K562 (cell line): ENCODE results near the gene C1orf21. TPM values are rescaled to one million over a fixed set of nuclear protein-coding genes. Genes with fewer than 3 reads are reported as not detected.

Source experiments
- ATAC-seq: fragments of 200-7000 bp; cut with Tn5 transposase; 3 replicates; pipeline ENCODE4 v1.9.1; 2020; ENCODE audit warnings: moderate library complexity
- BruUV-seq: library from RNA; stranded (reverse); fragments of 400-500 nt; replicated peaks from 2 replicates; lab custom pipeline; 2021; lab: Mats Ljungman, UMichigan
- CTCF ChIA-PET: fragments of 300-600 bp; formaldehyde crosslinking; extraction: SDS; loops from one replicate; lab custom pipeline; 2021; ENCODE audit warnings: low intra/inter-chr PET ratio; lab: Yijun Ruan, JAX
- POLR2A ChIA-PET: fragments of 300-600, 350-650 bp; sonication (Branson Sonifier 250); formaldehyde crosslinking; extraction: SDS; loops from one replicate; lab custom pipeline; 2021; ENCODE audit warnings: antibody characterized with exemption, inconsistent platforms; lab: Yijun Ruan, JAX
- DNase-seq, 4 experiments: peaks; one replicate each; pipeline versions ENCODE4 v3.0.0 to v3.0.0-alpha.2; 2011 to 2018; ENCODE audit warnings: low spot score in 3 of 4, mixed read lengths in 3 of 4; ENCODE audit errors: extremely low read depth in 1 of 4
- FAIRE-seq: peaks from 2 replicates; lab custom pipeline; 2011; peaks lifted over from hg19 to GRCh38; lab: Jason Lieb, UNC
- H2AFZ ChIP-seq: 2 replicates; pipeline ENCODE4 v1.6.0; 2011; ENCODE audit warnings: low read depth, low read length, control low read depth, inconsistent platforms
- H3K27ac ChIP-seq: fragments of 200-600 bp; 3 replicates; pipeline ENCODE4 v1.8.0; 2011; ENCODE audit warnings: low read depth, mild to moderate bottlenecking, control low read depth, inconsistent platforms, low read length, moderate library complexity, mixed read lengths; ENCODE audit errors: extremely low read depth
- H3K27me3 ChIP-seq, 2 experiments: fragments of 300-600 bp in 1 of 2; 2 replicates in 1 of 2; 3 replicates in 1 of 2; pipeline versions ENCODE4 v1.6.0 to v1.8.0; 2011; ENCODE audit warnings: inconsistent platforms in 2 of 2, low read length in 2 of 2, mild to moderate bottlenecking in 1 of 2, mixed read lengths in 1 of 2, moderate library complexity in 1 of 2; ENCODE audit not compliant: control insufficient read depth in 2 of 2, insufficient read depth in 2 of 2
- H3K36me3 ChIP-seq: fragments of 300-600 bp; 3 replicates; pipeline ENCODE4 v1.8.0; 2011; ENCODE audit warnings: mild to moderate bottlenecking, low read length, inconsistent platforms; ENCODE audit not compliant: control insufficient read depth, insufficient read depth
- H3K4me1 ChIP-seq, 2 experiments: fragments of 200-600 bp in 1 of 2; replicated peaks in 1 of 2; 2 replicates in 1 of 2; 3 replicates in 1 of 2; pipeline versions ENCODE4 v1.5.1 to v1.8.0; 2011; ENCODE audit warnings: inconsistent platforms in 2 of 2, low read length in 2 of 2, mild to moderate bottlenecking in 1 of 2, mixed read lengths in 1 of 2, moderate library complexity in 1 of 2; ENCODE audit not compliant: control insufficient read depth in 2 of 2, insufficient read depth in 2 of 2
- H3K4me2 ChIP-seq: 2 replicates; pipeline ENCODE4 v1.6.1; 2011; ENCODE audit warnings: low read length, control low read depth, inconsistent platforms, mixed read lengths; ENCODE audit not compliant: insufficient read depth
- H3K4me3 ChIP-seq: fragments of 200-600 bp; sonication (generic), shearing (Covaris generic); 2 replicates; pipeline ENCODE4 v1.5.1; 2016; ENCODE audit warnings: control low read depth, inconsistent platforms
- H3K79me2 ChIP-seq: fragments of 200-600 bp; 3 replicates; pipeline ENCODE4 v1.8.0; 2011; ENCODE audit warnings: low read length, inconsistent platforms; ENCODE audit not compliant: control insufficient read depth, insufficient read depth
- H3K9ac ChIP-seq, 2 experiments: 2 replicates each; pipeline versions ENCODE4 v1.6.0 to v1.6.1; 2011; ENCODE audit warnings: low read depth in 2 of 2, low read length in 2 of 2, control low read depth in 1 of 2, inconsistent platforms in 1 of 2, mild to moderate bottlenecking in 1 of 2, mixed read lengths in 1 of 2; ENCODE audit not compliant: insufficient read depth in 1 of 2
- H3K9me1 ChIP-seq: one replicate; pipeline ENCODE4 v1.6.0; 2011; ENCODE audit warnings: inconsistent platforms, mild to moderate bottlenecking, low read length, moderate library complexity; ENCODE audit not compliant: control insufficient read depth, insufficient read depth
- H3K9me3 ChIP-seq: replicated peaks from 2 replicates; pipeline ENCODE4 v1.5.1; 2011; ENCODE audit warnings: low read depth, low read length, inconsistent platforms; ENCODE audit not compliant: control insufficient read depth, insufficient read depth
- H4K20me1 ChIP-seq: replicated peaks from 2 replicates; pipeline ENCODE4 v1.6.1; 2011; ENCODE audit warnings: low read length, inconsistent platforms, mixed read lengths; ENCODE audit not compliant: control insufficient read depth, insufficient read depth
- DDX20 ChIP-seq: fragments of 450-650 bp; IDR thresholded peaks from 2 replicates; pipeline ENCODE4 v1.6.1; 2016; ENCODE audit warnings: missing genetic modification characterization, low read depth, mild to moderate bottlenecking, missing compliant biosample characterization, moderate library complexity
- KDM2B ChIP-seq: fragments of 250-450 bp; sonication (Bioruptor Pico); IDR thresholded peaks from 2 replicates; pipeline ENCODE4 v1.8.0; 2021; ENCODE audit warnings: mild to moderate bottlenecking, moderate library complexity
- NCOR1 ChIP-seq: fragments of 450-650 bp; IDR thresholded peaks from 2 replicates; pipeline ENCODE4 v1.6.1; 2016; ENCODE audit warnings: mild to moderate bottlenecking, moderate library complexity
- PTRF ChIP-seq: fragments of 450-650 bp; IDR thresholded peaks from 2 replicates; pipeline ENCODE4 v1.6.1; 2016; ENCODE audit warnings: mild to moderate bottlenecking, missing genetic modification characterization, missing compliant biosample characterization
- SAFB ChIP-seq: fragments of 200-400 bp; formaldehyde crosslinking; IDR thresholded peaks from 2 replicates; pipeline ENCODE4 v1.6.1; 2017; ENCODE audit warnings: low read depth, low read length, borderline replicate concordance
- SP2 ChIP-seq: IDR thresholded peaks from 2 replicates; pipeline ENCODE4 v1.6.1; 2011; ENCODE audit warnings: mild to moderate bottlenecking, low read depth, low read length, moderate library complexity; ENCODE audit not compliant: poor library complexity, severe bottlenecking; ENCODE audit errors: extremely low read depth
- TEAD1 ChIP-seq, 2 experiments: fragments of 450-650 bp in 1 of 2; sonication (generic) in 1 of 2; formaldehyde crosslinking; IDR thresholded peaks; 2 replicates each; pipeline versions ENCODE4 v1.4.0 to v1.8.0; 2020 to 2022; ENCODE audit warnings: mild to moderate bottlenecking in 2 of 2, missing genetic modification reagents in 1 of 2
- WGBS: fragments of 100-300 bp; shearing (Covaris generic); methylation state at CpG from one replicate; pipeline ENCODE4 v1.1.6; 2016; ENCODE audit warnings: low coverage, mixed read lengths; ENCODE audit not compliant: insufficient coverage; ENCODE audit errors: missing lambda C conversion rate; 5-methylcytosine and 5-hydroxymethylcytosine counted together
- in situ Hi-C: fragments of 300-500 bp; cut with MboI; formaldehyde crosslinking; loops from 4 replicates; pipeline ENCODE4 v1.15.0; 2018; ENCODE audit warnings: inconsistent platforms, mixed read lengths
- intact Hi-C: fragments of 100-400 bp; cut with micrococcal nuclease; formaldehyde crosslinking; loops from 2 replicates; pipeline ENCODE4 v1.14.2; 2022
- polyA plus RNA-seq, 8 experiments: library from polyadenylated mRNA; depleted of rRNA in 4 of 8; stranded (reverse) in 5 of 8; unstranded in 3 of 8; fragments of >200 nt; fragmentation: Nextera tagmentation in 2 of 8; fragmentation: Illumina TruSeq in 1 of 8; extraction: Ambion mirVana in 2 of 8; extraction: Trizol in 1 of 8; gene quantifications; 2 replicates each; pipeline versions ENCODE4 v1.2.1 to v1.2.3, GENCODE V29; 2011 to 2014; ENCODE audit warnings: inconsistent platforms in 1 of 8, missing spikeins in 1 of 8
- total RNA-seq, 7 experiments: library from RNA; depleted of rRNA in 6 of 7; stranded (reverse); fragments of >200 nt in 6 of 7; fragmentation: Illumina TruSeq in 2 of 7; extraction: Trizol in 2 of 7; gene quantifications; 2 replicates each; pipeline versions ENCODE4 v1.2.1 to v1.2.3, GENCODE V29; 2011 to 2021; ENCODE audit warnings: low replicate concordance in 1 of 7
- TF ChIP-seq, protein P1 (sequence below): fragments of 450-650 bp; formaldehyde crosslinking; IDR thresholded peaks from 2 replicates; pipeline ENCODE4 v1.4.0; 2022; ENCODE audit warnings: missing genetic modification characterization
- TF ChIP-seq, protein P2 (sequence below): fragments of 450-650 bp; IDR thresholded peaks from 2 replicates; pipeline ENCODE4 v1.6.1; 2016; ENCODE audit warnings: mild to moderate bottlenecking, moderate library complexity

The C1orf21 gene
- total and polyA plus RNA-seq, 9 of the 15 experiments (the other 6 are each of a cell fraction or from before 2014, with no cell fraction given), result under 0.01 to 0.31 (median 0.07) TPM

DNA sequence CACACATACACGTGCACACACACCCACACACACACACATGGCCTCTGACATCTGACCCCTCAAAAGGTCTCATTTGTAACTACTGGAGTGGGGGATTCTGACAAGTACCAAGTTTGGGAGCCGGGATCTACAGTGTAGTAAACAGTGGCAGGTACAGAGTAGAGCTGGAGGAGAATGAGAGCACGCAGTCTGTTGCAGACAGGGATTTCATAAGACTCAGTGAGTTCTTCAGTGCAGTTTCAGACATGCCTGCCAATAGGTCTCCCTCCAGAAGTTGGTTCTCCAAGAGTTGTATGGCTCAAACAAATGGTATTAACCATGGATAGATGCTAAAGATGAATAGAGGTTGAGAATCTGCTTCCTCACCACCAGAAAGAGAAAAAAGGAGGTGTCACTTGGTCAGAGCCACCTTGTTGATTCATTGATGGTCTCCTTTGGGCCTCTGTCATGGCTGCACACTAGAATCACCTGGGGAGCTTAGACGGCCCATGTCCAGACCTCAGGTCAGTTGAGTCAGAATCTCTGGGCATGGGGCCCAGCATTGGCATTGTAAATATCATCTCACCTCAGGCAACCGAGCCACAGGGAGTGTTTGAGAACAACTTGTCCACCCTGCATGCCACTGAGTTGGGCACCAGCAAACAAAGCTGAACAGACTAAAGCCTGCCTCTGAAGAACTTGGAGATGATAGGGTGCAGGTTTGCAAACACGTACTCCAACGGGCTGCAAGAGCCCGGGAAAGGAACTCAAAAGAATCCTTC lies 245.8 kb downstream of the C1orf21 start:
- no peak for FAIRE-seq
- Histone ChIP-seq H3K4me2 (no peak overlapping the region), H3K27me3 (peaks cover 11 to 42% of the 10 kb centered on the region in 2 experiments), H3K4me1 (no peaks in the 10 kb centered on the region), H4K20me1 (no peaks in the 10 kb centered on the region), H3K9ac (no peak overlapping the region)
- under 1% methylated on average over 8 of the region's 8 CpGs for WGBS
- CTCF ChIA-PET, result no interaction called here
- TF ChIP-seq, protein P1, sequence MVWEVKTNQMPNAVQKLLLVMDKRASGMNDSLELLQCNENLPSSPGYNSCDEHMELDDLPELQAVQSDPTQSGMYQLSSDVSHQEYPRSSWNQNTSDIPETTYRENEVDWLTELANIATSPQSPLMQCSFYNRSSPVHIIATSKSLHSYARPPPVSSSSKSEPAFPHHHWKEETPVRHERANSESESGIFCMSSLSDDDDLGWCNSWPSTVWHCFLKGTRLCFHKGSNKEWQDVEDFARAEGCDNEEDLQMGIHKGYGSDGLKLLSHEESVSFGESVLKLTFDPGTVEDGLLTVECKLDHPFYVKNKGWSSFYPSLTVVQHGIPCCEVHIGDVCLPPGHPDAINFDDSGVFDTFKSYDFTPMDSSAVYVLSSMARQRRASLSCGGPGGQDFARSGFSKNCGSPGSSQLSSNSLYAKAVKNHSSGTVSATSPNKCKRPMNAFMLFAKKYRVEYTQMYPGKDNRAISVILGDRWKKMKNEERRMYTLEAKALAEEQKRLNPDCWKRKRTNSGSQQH (CRISPR knock-in tag), result no peak
- TF ChIP-seq SAFB (no peak), PTRF (tag) (no peak), SP2 (no peak), TEAD1 (CRISPR knock-in tag; IDR thresholded peaks at IDR 0.05) (no peak), NCOR1 (no peak), DDX20 (tag) (no peak), KDM2B (no peak)
- TF ChIP-seq, protein P2, sequence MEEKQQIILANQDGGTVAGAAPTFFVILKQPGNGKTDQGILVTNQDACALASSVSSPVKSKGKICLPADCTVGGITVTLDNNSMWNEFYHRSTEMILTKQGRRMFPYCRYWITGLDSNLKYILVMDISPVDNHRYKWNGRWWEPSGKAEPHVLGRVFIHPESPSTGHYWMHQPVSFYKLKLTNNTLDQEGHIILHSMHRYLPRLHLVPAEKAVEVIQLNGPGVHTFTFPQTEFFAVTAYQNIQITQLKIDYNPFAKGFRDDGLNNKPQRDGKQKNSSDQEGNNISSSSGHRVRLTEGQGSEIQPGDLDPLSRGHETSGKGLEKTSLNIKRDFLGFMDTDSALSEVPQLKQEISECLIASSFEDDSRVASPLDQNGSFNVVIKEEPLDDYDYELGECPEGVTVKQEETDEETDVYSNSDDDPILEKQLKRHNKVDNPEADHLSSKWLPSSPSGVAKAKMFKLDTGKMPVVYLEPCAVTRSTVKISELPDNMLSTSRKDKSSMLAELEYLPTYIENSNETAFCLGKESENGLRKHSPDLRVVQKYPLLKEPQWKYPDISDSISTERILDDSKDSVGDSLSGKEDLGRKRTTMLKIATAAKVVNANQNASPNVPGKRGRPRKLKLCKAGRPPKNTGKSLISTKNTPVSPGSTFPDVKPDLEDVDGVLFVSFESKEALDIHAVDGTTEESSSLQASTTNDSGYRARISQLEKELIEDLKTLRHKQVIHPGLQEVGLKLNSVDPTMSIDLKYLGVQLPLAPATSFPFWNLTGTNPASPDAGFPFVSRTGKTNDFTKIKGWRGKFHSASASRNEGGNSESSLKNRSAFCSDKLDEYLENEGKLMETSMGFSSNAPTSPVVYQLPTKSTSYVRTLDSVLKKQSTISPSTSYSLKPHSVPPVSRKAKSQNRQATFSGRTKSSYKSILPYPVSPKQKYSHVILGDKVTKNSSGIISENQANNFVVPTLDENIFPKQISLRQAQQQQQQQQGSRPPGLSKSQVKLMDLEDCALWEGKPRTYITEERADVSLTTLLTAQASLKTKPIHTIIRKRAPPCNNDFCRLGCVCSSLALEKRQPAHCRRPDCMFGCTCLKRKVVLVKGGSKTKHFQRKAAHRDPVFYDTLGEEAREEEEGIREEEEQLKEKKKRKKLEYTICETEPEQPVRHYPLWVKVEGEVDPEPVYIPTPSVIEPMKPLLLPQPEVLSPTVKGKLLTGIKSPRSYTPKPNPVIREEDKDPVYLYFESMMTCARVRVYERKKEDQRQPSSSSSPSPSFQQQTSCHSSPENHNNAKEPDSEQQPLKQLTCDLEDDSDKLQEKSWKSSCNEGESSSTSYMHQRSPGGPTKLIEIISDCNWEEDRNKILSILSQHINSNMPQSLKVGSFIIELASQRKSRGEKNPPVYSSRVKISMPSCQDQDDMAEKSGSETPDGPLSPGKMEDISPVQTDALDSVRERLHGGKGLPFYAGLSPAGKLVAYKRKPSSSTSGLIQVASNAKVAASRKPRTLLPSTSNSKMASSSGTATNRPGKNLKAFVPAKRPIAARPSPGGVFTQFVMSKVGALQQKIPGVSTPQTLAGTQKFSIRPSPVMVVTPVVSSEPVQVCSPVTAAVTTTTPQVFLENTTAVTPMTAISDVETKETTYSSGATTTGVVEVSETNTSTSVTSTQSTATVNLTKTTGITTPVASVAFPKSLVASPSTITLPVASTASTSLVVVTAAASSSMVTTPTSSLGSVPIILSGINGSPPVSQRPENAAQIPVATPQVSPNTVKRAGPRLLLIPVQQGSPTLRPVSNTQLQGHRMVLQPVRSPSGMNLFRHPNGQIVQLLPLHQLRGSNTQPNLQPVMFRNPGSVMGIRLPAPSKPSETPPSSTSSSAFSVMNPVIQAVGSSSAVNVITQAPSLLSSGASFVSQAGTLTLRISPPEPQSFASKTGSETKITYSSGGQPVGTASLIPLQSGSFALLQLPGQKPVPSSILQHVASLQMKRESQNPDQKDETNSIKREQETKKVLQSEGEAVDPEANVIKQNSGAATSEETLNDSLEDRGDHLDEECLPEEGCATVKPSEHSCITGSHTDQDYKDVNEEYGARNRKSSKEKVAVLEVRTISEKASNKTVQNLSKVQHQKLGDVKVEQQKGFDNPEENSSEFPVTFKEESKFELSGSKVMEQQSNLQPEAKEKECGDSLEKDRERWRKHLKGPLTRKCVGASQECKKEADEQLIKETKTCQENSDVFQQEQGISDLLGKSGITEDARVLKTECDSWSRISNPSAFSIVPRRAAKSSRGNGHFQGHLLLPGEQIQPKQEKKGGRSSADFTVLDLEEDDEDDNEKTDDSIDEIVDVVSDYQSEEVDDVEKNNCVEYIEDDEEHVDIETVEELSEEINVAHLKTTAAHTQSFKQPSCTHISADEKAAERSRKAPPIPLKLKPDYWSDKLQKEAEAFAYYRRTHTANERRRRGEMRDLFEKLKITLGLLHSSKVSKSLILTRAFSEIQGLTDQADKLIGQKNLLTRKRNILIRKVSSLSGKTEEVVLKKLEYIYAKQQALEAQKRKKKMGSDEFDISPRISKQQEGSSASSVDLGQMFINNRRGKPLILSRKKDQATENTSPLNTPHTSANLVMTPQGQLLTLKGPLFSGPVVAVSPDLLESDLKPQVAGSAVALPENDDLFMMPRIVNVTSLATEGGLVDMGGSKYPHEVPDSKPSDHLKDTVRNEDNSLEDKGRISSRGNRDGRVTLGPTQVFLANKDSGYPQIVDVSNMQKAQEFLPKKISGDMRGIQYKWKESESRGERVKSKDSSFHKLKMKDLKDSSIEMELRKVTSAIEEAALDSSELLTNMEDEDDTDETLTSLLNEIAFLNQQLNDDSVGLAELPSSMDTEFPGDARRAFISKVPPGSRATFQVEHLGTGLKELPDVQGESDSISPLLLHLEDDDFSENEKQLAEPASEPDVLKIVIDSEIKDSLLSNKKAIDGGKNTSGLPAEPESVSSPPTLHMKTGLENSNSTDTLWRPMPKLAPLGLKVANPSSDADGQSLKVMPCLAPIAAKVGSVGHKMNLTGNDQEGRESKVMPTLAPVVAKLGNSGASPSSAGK, result no peak
- TF ChIP-seq, all 486 proteins: peak for 0
- intact Hi-C loops, result no loop called here
- Histone ChIP-seq H2AFZ (no peak overlapping the region), H3K9me3 (no peaks in the 10 kb centered on the region), H3K9me1 (no peaks in the 10 kb centered on the region), H3K36me3 (no peaks in the 10 kb centered on the region), H3K4me3 (no peak overlapping the region), H3K27ac (no peak overlapping the region), H3K79me2 (no peaks in the 10 kb centered on the region)
- no peak; the same call in 2 of the 3 replicates for ATAC-seq
- in situ Hi-C loops, result no loop called here
- no TSS peak for BruUV-seq
- DNase-seq, result no peak
- POLR2A ChIA-PET, result no interaction called here
